HepG2 (cell line): ENCODE measurements around the gene CD151. TPM values are rescaled to one million over a fixed set of nuclear protein-coding genes. Genes with fewer than 3 reads are reported as not detected.
A peak's percentile ranks its signal among the peaks of the same experiment; 100 is the strongest.

Source experiments
- GATA4 ChIP-seq: sonication (generic); IDR thresholded peaks from 2 replicates; pipeline ENCODE4 v1.6.1; 2016; ENCODE audit warnings: antibody characterized with exemption, low read depth, borderline replicate concordance
- HIC2 ChIP-seq: sonication (generic); formaldehyde crosslinking; IDR thresholded peaks from 2 replicates; pipeline ENCODE4 v1.9.0; 2022; ENCODE audit warnings: low read depth, missing genetic modification reagents
- IKZF4 ChIP-seq: sonication (generic); formaldehyde crosslinking; IDR thresholded peaks from 2 replicates; pipeline ENCODE4 v1.5.1; 2020; ENCODE audit warnings: borderline replicate concordance, mild to moderate bottlenecking, low read depth, missing genetic modification reagents; ENCODE audit errors: not compliant biosample characterization
- MED13 ChIP-seq: sonication (generic); formaldehyde crosslinking; IDR thresholded peaks from 2 replicates; pipeline ENCODE4 v1.5.0; 2020; ENCODE audit warnings: missing genetic modification reagents
- NR1H2 ChIP-seq: sonication (generic); formaldehyde crosslinking; IDR thresholded peaks from 2 replicates; pipeline ENCODE4 v1.8.1; 2022; ENCODE audit warnings: low read depth, missing genetic modification reagents, borderline replicate concordance
- SALL1 ChIP-seq: sonication (generic); formaldehyde crosslinking; IDR thresholded peaks from 2 replicates; pipeline ENCODE4 v1.8.0; 2022; ENCODE audit warnings: mild to moderate bottlenecking, missing genetic modification reagents
- SIX1 ChIP-seq: sonication (generic); formaldehyde crosslinking; IDR thresholded peaks from 2 replicates; pipeline ENCODE4 v1.4.0; 2020; ENCODE audit warnings: missing genetic modification reagents, borderline replicate concordance
- SKIL ChIP-seq: sonication (generic); formaldehyde crosslinking; IDR thresholded peaks from 2 replicates; pipeline ENCODE4 v1.8.0; 2022; ENCODE audit warnings: missing genetic modification reagents, mild to moderate bottlenecking, moderate library complexity, borderline replicate concordance
- SP4 ChIP-seq: sonication (generic); formaldehyde crosslinking; IDR thresholded peaks from 2 replicates; pipeline ENCODE4 v1.8.1; 2023; ENCODE audit warnings: mild to moderate bottlenecking, missing genetic modification reagents
- SPEN ChIP-seq: sonication (generic); formaldehyde crosslinking; IDR thresholded peaks from 2 replicates; pipeline ENCODE4 v1.5.1; 2020; ENCODE audit warnings: low read depth, mild to moderate bottlenecking, missing genetic modification reagents
- SRSF1 ChIP-seq: fragments of 200-400 bp; formaldehyde crosslinking; optimal IDR thresholded peaks from 2 replicates; pipeline ENCODE3; 2017; ENCODE audit warnings: mild to moderate bottlenecking, low read depth, low read length, moderate library complexity
- TCF12 ChIP-seq, 2 experiments: fragments of 450-650 bp in 1 of 2; sonication (generic) in 1 of 2; formaldehyde crosslinking in 1 of 2; IDR thresholded peaks; 2 replicates each; pipeline versions ENCODE4 v1.6.1 to v1.8.0; 2017 to 2022; ENCODE audit warnings: antibody characterized with exemption in 1 of 2, mild to moderate bottlenecking in 1 of 2, missing genetic modification reagents in 1 of 2, moderate library complexity in 1 of 2
- TFDP2 ChIP-seq: sonication (generic); formaldehyde crosslinking; IDR thresholded peaks from 2 replicates; pipeline ENCODE4 v1.4.0; 2020; ENCODE audit warnings: missing genetic modification reagents
- TGIF2 ChIP-seq: IDR thresholded peaks from 2 replicates; pipeline ENCODE4 v1.6.1; 2016; ENCODE audit warnings: control low read depth, missing compliant biosample characterization
- ZMYM3 ChIP-seq: sonication (generic); formaldehyde crosslinking; IDR thresholded peaks from 2 replicates; pipeline ENCODE4 v1.5.1; 2020; ENCODE audit warnings: mild to moderate bottlenecking, missing genetic modification reagents
- ZNF430 ChIP-seq: sonication (generic); formaldehyde crosslinking; IDR thresholded peaks from 2 replicates; pipeline ENCODE4 v1.9.0; 2021; ENCODE audit warnings: mild to moderate bottlenecking, missing genetic modification reagents
- ZNF501 ChIP-seq: sonication (generic); formaldehyde crosslinking; IDR thresholded peaks from 2 replicates; pipeline ENCODE4 v1.5.1; 2020; ENCODE audit warnings: mild to moderate bottlenecking, moderate library complexity, missing genetic modification reagents
- ZNF558 ChIP-seq: sonication (generic); formaldehyde crosslinking; IDR thresholded peaks from 2 replicates; pipeline ENCODE4 v1.9.0; 2022; ENCODE audit warnings: mild to moderate bottlenecking, missing genetic modification reagents, borderline replicate concordance
- ZNF772 ChIP-seq: sonication (generic); formaldehyde crosslinking; IDR thresholded peaks from 2 replicates; pipeline ENCODE4 v1.5.0; 2020; ENCODE audit warnings: mild to moderate bottlenecking, missing genetic modification reagents
- ZNF777 ChIP-seq: sonication (generic); formaldehyde crosslinking; IDR thresholded peaks from 2 replicates; pipeline ENCODE4 v1.4.0; 2020; ENCODE audit warnings: missing genetic modification reagents
- polyA plus RNA-seq, 8 experiments: library from polyadenylated mRNA; depleted of rRNA in 3 of 8; stranded (reverse) in 7 of 8; unstranded in 1 of 8; fragments of >200 nt; fragmentation: Illumina TruSeq in 4 of 8; extraction: Trizol in 4 of 8; gene quantifications; 2 replicates each; pipeline versions ENCODE4 v1.2.1 to v1.2.3, GENCODE V29; 2011 to 2016; ENCODE audit warnings: low read depth in 4 of 8, missing spikeins in 1 of 8, mixed read lengths in 1 of 8; ENCODE audit not compliant: insufficient read depth in 1 of 8
- total RNA-seq, 5 experiments: library from RNA; depleted of rRNA; stranded (reverse); fragments of >200 nt; fragmentation: Illumina TruSeq; extraction: Trizol; gene quantifications; 2 replicates each; pipeline ENCODE4 v1.2.3, GENCODE V29; 2016; ENCODE audit warnings: low read depth in 1 of 5

Gene CD151
- total and polyA plus RNA-seq, 2 of the 13 experiments (the other 11 are each of a cell fraction or from before 2014, with no cell fraction given): 125 to 197 TPM

- peak; percentile 49; the same call in 1 of the 2 replicates for TF ChIP-seq HIC2 (CRISPR knock-in tag)
- no peak; the same call in 1 of the 2 replicates for TF ChIP-seq GATA4
- TF ChIP-seq SPEN: peak; percentile 44; the same call in 1 of the 2 replicates
- TF ChIP-seq ZNF777: peak; percentile 88
- no peak for TF ChIP-seq SRSF1
- no peak for TF ChIP-seq SIX1
- no peak for TF ChIP-seq ZNF772 (CRISPR knock-in tag)
- no peak for TF ChIP-seq IKZF4 (CRISPR knock-in tag)
- 0 out of 2 replicates have a peak, but pooled peaks have one; percentile 51 for TF ChIP-seq ZNF430 (CRISPR knock-in tag)
- peak; percentile 28; the same call in 1 of the 2 replicates for TF ChIP-seq ZNF558 (CRISPR knock-in tag)
- no peak for TF ChIP-seq TCF12 (IDR thresholded peaks at IDR 0.05)
- TF ChIP-seq TCF12 (CRISPR knock-in tag; IDR thresholded peaks at IDR 0.05): no peak
- TF ChIP-seq SP4 (CRISPR knock-in tag): peak; percentile 56; the same call in 1 of the 2 replicates
- peak; percentile 43; the same call in 1 of the 2 replicates for TF ChIP-seq SKIL
- TF ChIP-seq NR1H2 (CRISPR knock-in tag): 0 out of 2 replicates have a peak, but pooled peaks have one; percentile 34
- 0 out of 2 replicates have a peak, but pooled peaks have one; percentile 38 for TF ChIP-seq TGIF2 (CRISPR knock-in tag)
- TF ChIP-seq ZNF501 (CRISPR knock-in tag): no peak
- TF ChIP-seq MED13: no peak
- peak; percentile 40; the same call in 1 of the 2 replicates for TF ChIP-seq SALL1 (CRISPR knock-in tag)
- TF ChIP-seq TFDP2 (CRISPR knock-in tag): peak; percentile 46; the same call in 1 of the 2 replicates
- no peak for TF ChIP-seq ZMYM3 (CRISPR knock-in tag)
These were observed 2.2 kb upstream of the CD151 start (continued) for GRCh38 chr11:830295-831117.
